ENCODE data around the gene DOCK2. TPM values are rescaled to one million over a fixed set of nuclear protein-coding genes. Genes with fewer than 3 reads are reported as not detected.

The DOCK2 gene
- total and polyA plus RNA-seq, 2 donors (not counting 3 experiments of a cell fraction or from before 2014, with no cell fraction given): 0.62 to 4.8 TPM

DNA sequence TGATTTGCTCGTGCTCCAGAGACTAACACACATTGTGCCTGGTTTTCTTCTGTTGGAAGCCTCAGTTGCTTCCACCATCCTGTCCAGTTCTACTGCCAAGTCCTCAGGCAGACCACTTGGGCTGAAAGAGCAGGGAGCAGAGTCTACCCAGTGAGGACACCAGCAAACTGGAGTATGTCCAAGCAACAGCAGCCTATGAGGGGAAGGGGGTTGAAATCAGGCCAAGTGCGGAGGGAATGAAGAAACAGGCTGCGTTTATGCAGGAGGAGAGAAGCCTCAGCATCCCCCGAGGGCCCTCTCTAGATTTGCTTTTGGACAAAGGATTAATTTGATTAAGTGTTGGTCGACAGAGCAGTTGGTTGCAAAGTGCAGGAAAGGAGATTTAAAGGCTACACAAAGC is 14.5 kb downstream of the DOCK2 start:
- FAIRE-seq (no peak), DNase-seq (ENCODE audit: low read depth, low spot score) (no peak)
- dilution Hi-C loops (cut with MboI; ENCODE audit: extremely low pct_ligation_motif_present, low sequenced_read_pairs): no loop called here
- H3K4me2 ChIP-seq (ENCODE audit: insufficient read depth, low read length): no peak overlapping the region
- no peaks in the 10 kb centered on the region for H3K79me2 ChIP-seq (ENCODE audit: control insufficient read depth, insufficient read depth, low read length)
- H3K27me3 ChIP-seq (ENCODE audit: control insufficient read depth in 2 of 2, insufficient read depth in 2 of 2, low read length in 2 of 2): no peaks in the 10 kb centered on the region
- ChIA-PET POLR2A (no interaction called here), CTCF (interaction anchor here (1.4 kb wide), 1 partner anchor 68 kb away, joined by 3 read pairs; the partner anchor contains the start of gene SPDL1)
- H4K20me1 ChIP-seq (replicated peaks; ENCODE audit: control insufficient read depth, extremely low read depth, insufficient read depth, low read length): no peaks in the 10 kb centered on the region
- no peak overlapping the region for H3K9ac ChIP-seq (replicated peaks; ENCODE audit: extremely low read depth, insufficient read depth, low read length)
- H3K4me1 ChIP-seq (ENCODE audit: control insufficient read depth, extremely low read depth, insufficient read depth, low read length): peaks cover 13% of the 10 kb centered on the region
- BruUV-seq (replicated peaks): no TSS peak
- no peak overlapping the region for H2AFZ ChIP-seq (ENCODE audit: low read depth, low read length)
- intact Hi-C loops (cut with micrococcal nuclease): no loop called here
- TF ChIP-seq FOS (IDR thresholded peaks at IDR 0.05; ENCODE audit: borderline replicate concordance, insufficient read depth, low read length) (no peak), JUN (IDR thresholded peaks at IDR 0.05; ENCODE audit: borderline replicate concordance, insufficient read depth, insufficient read length, low read depth) (no peak), POLR2AphosphoS5 (IDR thresholded peaks at IDR 0.05; ENCODE audit: insufficient read depth, low read depth, low read length) (no peak), MAX (IDR thresholded peaks at IDR 0.05; ENCODE audit: insufficient read depth, insufficient read length) (no peak), MYC (IDR thresholded peaks at IDR 0.05; ENCODE audit: low read depth, low read length) (no peak), CTCF (IDR thresholded peaks at IDR 0.05; ENCODE audit: extremely low read depth in 1 of 2, insufficient read depth in 1 of 2, low read depth in 1 of 2, low read length in 2 of 2) (no peak), GATA2 (IDR thresholded peaks at IDR 0.05; ENCODE audit: insufficient read depth, insufficient read length, low read depth, low read length) (no peak), POLR2A (IDR thresholded peaks at IDR 0.05; ENCODE audit: low read depth, low read length) (no peak), EZH2 (IDR thresholded peaks at IDR 0.05; ENCODE audit: borderline replicate concordance, low read depth, low read length, severe bottlenecking) (no peak)
- no peaks in the 10 kb centered on the region for H3K9me3 ChIP-seq (replicated peaks; ENCODE audit: control insufficient read depth, insufficient read depth, low read length)
- H3K4me3 ChIP-seq (replicated peaks in 1 of 3; ENCODE audit: insufficient read depth in 1 of 3, low read depth in 1 of 3, low read length in 3 of 3): no peak overlapping the region
- H3K27ac ChIP-seq (ENCODE audit: insufficient read depth, low read depth, low read length): peak overlapping the region; percentile 6
- H3K36me3 ChIP-seq (ENCODE audit: control insufficient read depth in 2 of 2, extremely low read depth in 1 of 2, insufficient read depth in 2 of 2, low read length in 2 of 2): no peaks in the 10 kb centered on the region
- H3K9me1 ChIP-seq (replicated peaks; ENCODE audit: control insufficient read depth, extremely low read depth, insufficient read depth, low read length): no peaks in the 10 kb centered on the region
